Activated naive CD4-positive, alpha-beta T cell treated with anti-CD3 and anti-CD28 coated beads, Interleukin-2, amount 10 ng/mL, durations not matched to agents 7 days and 5 days (primary cell): ENCODE results near the gene BTG4.

Experiments used
- CTCF ChIA-PET: fragments of 350-600 bp; sonication (Branson Sonifier 250); formaldehyde crosslinking; loops from one replicate; lab custom pipeline; 2021; ENCODE audit warnings: antibody characterized with exemption; lab: Charles Lee
- DNase-seq: peaks from one replicate; pipeline ENCODE4 v3.0.0-alpha.2; 2020
- H3K27ac Mint-ChIP-seq: one replicate; pipeline ENCODE4 v1.8.0; 2021; ENCODE audit warnings: mild to moderate bottlenecking, moderate library complexity, mixed read lengths
- H3K27me3 Mint-ChIP-seq: one replicate; pipeline ENCODE4 v1.8.0; 2021; ENCODE audit warnings: mild to moderate bottlenecking, mixed read lengths
- H3K36me3 Mint-ChIP-seq: one replicate; pipeline ENCODE4 v1.8.0; 2021; ENCODE audit warnings: mixed read lengths
- H3K4me1 Mint-ChIP-seq: one replicate; pipeline ENCODE4 v1.8.0; 2021; ENCODE audit warnings: mixed read lengths
- H3K4me3 Mint-ChIP-seq: one replicate; pipeline ENCODE4 v1.8.0; 2021; ENCODE audit warnings: mild to moderate bottlenecking, moderate library complexity, mixed read lengths
- H3K9me3 Mint-ChIP-seq: one replicate; pipeline ENCODE4 v1.8.0; 2021; ENCODE audit warnings: mixed read lengths

Gene BTG4

GRCh38 chr11:111502611-111503010 lies 9.6 kb downstream of the BTG4 start:
- no peak for DNase-seq

GRCh38 chr11:111500481-111500880 lies 11.7 kb downstream of the BTG4 start:
- Mint-ChIP-seq H3K4me1 (no peaks in the 10 kb centered on the region), H3K27me3 (peaks cover 18% of the 10 kb centered on the region), H3K4me3 (no peak overlapping the region), H3K9me3 (no peaks in the 10 kb centered on the region), H3K27ac (no peak overlapping the region), H3K36me3 (no peaks in the 10 kb centered on the region)
- DNase-seq, result no peak
- CTCF ChIA-PET, result interaction anchor here (0.9 kb wide), 2 partner anchors 13 to 45 kb away, joined by 3 read pairs; no protein-coding TSS in a partner anchor

More at GRCh38 chr11:111502611-111503010, 9.6 kb downstream of the BTG4 start:
- Mint-ChIP-seq H3K4me1 (no peaks in the 10 kb centered on the region), H3K4me3 (no peak overlapping the region), H3K27me3 (peaks cover 22% of the 10 kb centered on the region), H3K9me3 (no peaks in the 10 kb centered on the region), H3K36me3 (no peaks in the 10 kb centered on the region), H3K27ac (no peak overlapping the region)
- CTCF ChIA-PET, result interaction anchor here (0.6 kb wide), 1 partner anchor 23 kb away, joined by 3 read pairs; no protein-coding TSS in a partner anchor

GRCh38 chr11:111499483-111499882 lies 12.7 kb downstream of the BTG4 start:
- H3K27ac Mint-ChIP-seq, result no peak overlapping the region
- DNase-seq, result no peak
- CTCF ChIA-PET, result interaction anchor here (0.6 kb wide), 1 partner anchor 342 kb away, joined by 3 read pairs; no protein-coding TSS in a partner anchor
- H3K4me1 Mint-ChIP-seq, result no peaks in the 10 kb centered on the region
- H3K27me3 Mint-ChIP-seq, result peaks cover 18% of the 10 kb centered on the region
- H3K36me3 Mint-ChIP-seq, result no peaks in the 10 kb centered on the region
- H3K9me3 Mint-ChIP-seq, result no peaks in the 10 kb centered on the region
- no peak overlapping the region for H3K4me3 Mint-ChIP-seq

GRCh38 chr11:111494040-111494439 lies 18.1 kb downstream of the BTG4 start:
- H3K4me3 Mint-ChIP-seq, result no peak overlapping the region
- CTCF ChIA-PET, result no interaction called here
- DNase-seq, result no peak
- no peaks in the 10 kb centered on the region for H3K36me3 Mint-ChIP-seq
- no peaks in the 10 kb centered on the region for H3K4me1 Mint-ChIP-seq
- no peak overlapping the region for H3K27ac Mint-ChIP-seq
- no peaks in the 10 kb centered on the region for H3K9me3 Mint-ChIP-seq
- peaks cover 17% of the 10 kb centered on the region for H3K27me3 Mint-ChIP-seq

GRCh38 chr11:111490496-111490895 lies 21.7 kb downstream of the BTG4 start:
- Mint-ChIP-seq H3K9me3 (no peaks in the 10 kb centered on the region), H3K27me3 (peaks cover 11% of the 10 kb centered on the region), H3K4me1 (no peaks in the 10 kb centered on the region), H3K36me3 (no peaks in the 10 kb centered on the region), H3K4me3 (no peak overlapping the region), H3K27ac (no peak overlapping the region)
- DNase-seq, result no peak
- CTCF ChIA-PET, result no interaction called here

GRCh38 chr11:111483431-111483830 lies 28.8 kb downstream of the BTG4 start:
- Mint-ChIP-seq H3K4me3 (no peak overlapping the region), H3K36me3 (peaks cover 2% of the 10 kb centered on the region), H3K27me3 (peaks cover 15% of the 10 kb centered on the region), H3K27ac (no peak overlapping the region), H3K4me1 (peaks cover 4% of the 10 kb centered on the region), H3K9me3 (peaks cover 11% of the 10 kb centered on the region)
- no peak for DNase-seq
- CTCF ChIA-PET, result no interaction called here

GRCh38 chr11:111479666-111480065 lies 32.5 kb downstream of the BTG4 start:
- CTCF ChIA-PET, result interaction anchor here (0.8 to 1.0 kb wide), 2 partner anchors 23 to 54 kb away, joined by 3 read pairs; no protein-coding TSS in a partner anchor
- H3K27me3 Mint-ChIP-seq, result peaks cover 22% of the 10 kb centered on the region

GRCh38 chr11:111477898-111478297 lies 34.3 kb downstream of the BTG4 start:
- CTCF ChIA-PET, result no interaction called here
- H3K9me3 Mint-ChIP-seq, result peaks cover 1% of the 10 kb centered on the region
- no peak overlapping the region for H3K27ac Mint-ChIP-seq
- DNase-seq, result no peak
- no peaks in the 10 kb centered on the region for H3K36me3 Mint-ChIP-seq
- H3K27me3 Mint-ChIP-seq, result peaks cover 20% of the 10 kb centered on the region
- peaks cover 4% of the 10 kb centered on the region for H3K4me1 Mint-ChIP-seq
- no peak overlapping the region for H3K4me3 Mint-ChIP-seq

More at GRCh38 chr11:111479666-111480065, 32.5 kb downstream of the BTG4 start:
- Mint-ChIP-seq H3K9me3 (peaks cover 11% of the 10 kb centered on the region), H3K27ac (no peak overlapping the region), H3K36me3 (peaks cover 2% of the 10 kb centered on the region), H3K4me1 (peaks cover 4% of the 10 kb centered on the region), H3K4me3 (no peak overlapping the region)
- no peak for DNase-seq

GRCh38 chr11:111476956-111477355 lies 35.2 kb downstream of the BTG4 start:
- CTCF ChIA-PET, result no interaction called here
- no peak overlapping the region for H3K27ac Mint-ChIP-seq
- peaks cover 4% of the 10 kb centered on the region for H3K4me1 Mint-ChIP-seq
- H3K36me3 Mint-ChIP-seq, result no peaks in the 10 kb centered on the region
- H3K4me3 Mint-ChIP-seq, result no peak overlapping the region
- no peaks in the 10 kb centered on the region for H3K9me3 Mint-ChIP-seq
- H3K27me3 Mint-ChIP-seq, result peaks cover 14% of the 10 kb centered on the region
- DNase-seq, result no peak

- DNase-seq, result no peak
- H3K27me3 Mint-ChIP-seq, result peaks cover 14% of the 10 kb centered on the region
- CTCF ChIA-PET, result no interaction called here
- H3K4me3 Mint-ChIP-seq, result no peak overlapping the region
- H3K36me3 Mint-ChIP-seq, result no peaks in the 10 kb centered on the region
- no peak overlapping the region for H3K27ac Mint-ChIP-seq
- peaks cover 4% of the 10 kb centered on the region for H3K4me1 Mint-ChIP-seq
- no peaks in the 10 kb centered on the region for H3K9me3 Mint-ChIP-seq
Observed at GRCh38 chr11:111476366-111476765, 35.8 kb downstream of the BTG4 start.

- no peaks in the 10 kb centered on the region for H3K36me3 Mint-ChIP-seq
- no peak for DNase-seq
- CTCF ChIA-PET, result interaction anchor here (1.3 kb wide), 1 partner anchor 38 kb away, joined by 3 read pairs; no protein-coding TSS in a partner anchor
- H3K9me3 Mint-ChIP-seq, result no peaks in the 10 kb centered on the region
- H3K27me3 Mint-ChIP-seq, result peaks cover 22% of the 10 kb centered on the region
- no peak overlapping the region for H3K27ac Mint-ChIP-seq
- no peak overlapping the region for H3K4me3 Mint-ChIP-seq
- H3K4me1 Mint-ChIP-seq, result peaks cover under 1% of the 10 kb centered on the region
Observed at GRCh38 chr11:111474432-111474831, 37.8 kb downstream of the BTG4 start.

GRCh38 chr11:111472228-111472627 lies 40.0 kb downstream of the BTG4 start:
- no peaks in the 10 kb centered on the region for H3K9me3 Mint-ChIP-seq
- no peaks in the 10 kb centered on the region for H3K36me3 Mint-ChIP-seq
- CTCF ChIA-PET, result no interaction called here
- no peak overlapping the region for H3K27ac Mint-ChIP-seq
- H3K4me3 Mint-ChIP-seq, result no peak overlapping the region
- no peak for DNase-seq
- H3K4me1 Mint-ChIP-seq, result peaks cover 4% of the 10 kb centered on the region
- H3K27me3 Mint-ChIP-seq, result peaks cover 21% of the 10 kb centered on the region

GRCh38 chr11:111469200-111469599 lies 43.0 kb downstream of the BTG4 start:
- no peak overlapping the region for H3K27ac Mint-ChIP-seq
- H3K36me3 Mint-ChIP-seq, result no peaks in the 10 kb centered on the region
- DNase-seq, result no peak
- peaks cover 4% of the 10 kb centered on the region for H3K4me1 Mint-ChIP-seq
- peaks cover 27% of the 10 kb centered on the region for H3K27me3 Mint-ChIP-seq
- CTCF ChIA-PET, result no interaction called here
- H3K9me3 Mint-ChIP-seq, result no peaks in the 10 kb centered on the region
- no peak overlapping the region for H3K4me3 Mint-ChIP-seq

GRCh38 chr11:111466615-111467014 lies 45.6 kb downstream of the BTG4 start:
- CTCF ChIA-PET, result no interaction called here
- no peak for DNase-seq
- H3K9me3 Mint-ChIP-seq, result no peaks in the 10 kb centered on the region
- H3K4me1 Mint-ChIP-seq, result peaks cover 4% of the 10 kb centered on the region
- H3K27me3 Mint-ChIP-seq, result peaks cover 44% of the 10 kb centered on the region
- H3K36me3 Mint-ChIP-seq, result no peaks in the 10 kb centered on the region
- no peak overlapping the region for H3K27ac Mint-ChIP-seq
- no peak overlapping the region for H3K4me3 Mint-ChIP-seq

- Mint-ChIP-seq H3K27me3 (peaks cover 50% of the 10 kb centered on the region), H3K27ac (no peak overlapping the region), H3K4me1 (peaks cover 4% of the 10 kb centered on the region), H3K4me3 (no peak overlapping the region), H3K9me3 (no peaks in the 10 kb centered on the region), H3K36me3 (no peaks in the 10 kb centered on the region)
- CTCF ChIA-PET, result no interaction called here
- no peak for DNase-seq
Observed at GRCh38 chr11:111465400-111465799, 46.8 kb downstream of the BTG4 start.
